GM12801 (cell line): ENCODE results near the gene SYCP2L.

ENCODE experiments used
- CTCF ChIP-seq: IDR thresholded peaks from one replicate; pipeline ENCODE4 v1.5.1; 2011; ENCODE audit warnings: control low read depth; ENCODE audit not compliant: insufficient read length; ENCODE audit errors: extremely low read depth

SYCP2L gene

DNA sequence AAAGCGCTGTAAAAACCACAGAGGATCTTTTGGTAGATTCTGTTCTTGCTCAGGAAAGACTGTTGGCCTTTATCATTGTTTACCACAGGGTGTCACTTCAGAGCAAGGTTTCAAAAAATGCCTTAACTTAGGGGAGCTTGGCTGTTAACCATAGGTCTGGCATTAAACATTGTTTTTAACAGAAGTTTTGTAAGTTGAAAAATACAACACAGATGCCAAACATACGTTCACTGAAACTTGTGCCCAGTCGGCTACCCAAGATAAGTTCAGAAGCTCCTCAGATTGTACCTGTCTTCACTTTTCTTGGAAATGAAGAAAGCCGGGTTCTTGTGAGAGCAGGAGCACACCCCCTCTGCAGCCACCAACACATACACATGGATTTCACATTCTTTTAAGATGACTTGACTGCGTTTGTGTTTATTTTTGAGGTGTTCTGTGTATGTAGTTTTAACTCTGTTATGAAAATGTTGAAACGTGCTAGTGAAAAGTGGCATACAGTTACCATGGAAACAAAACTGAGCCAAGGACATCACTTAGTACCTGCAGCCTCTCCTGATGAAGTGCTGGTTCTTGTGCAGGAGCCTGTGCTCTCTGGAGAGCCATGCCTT is 64.9 kb downstream of the SYCP2L start:
- no peak for TF ChIP-seq CTCF

- TF ChIP-seq CTCF = peak; percentile 68
Measured at GRCh38 chr6:10954590-10955010, 67.7 kb downstream of the SYCP2L start.

- TF ChIP-seq CTCF = no peak
Measured at GRCh38 chr6:10956776-10957175, 69.9 kb downstream of the SYCP2L start.

DNA sequence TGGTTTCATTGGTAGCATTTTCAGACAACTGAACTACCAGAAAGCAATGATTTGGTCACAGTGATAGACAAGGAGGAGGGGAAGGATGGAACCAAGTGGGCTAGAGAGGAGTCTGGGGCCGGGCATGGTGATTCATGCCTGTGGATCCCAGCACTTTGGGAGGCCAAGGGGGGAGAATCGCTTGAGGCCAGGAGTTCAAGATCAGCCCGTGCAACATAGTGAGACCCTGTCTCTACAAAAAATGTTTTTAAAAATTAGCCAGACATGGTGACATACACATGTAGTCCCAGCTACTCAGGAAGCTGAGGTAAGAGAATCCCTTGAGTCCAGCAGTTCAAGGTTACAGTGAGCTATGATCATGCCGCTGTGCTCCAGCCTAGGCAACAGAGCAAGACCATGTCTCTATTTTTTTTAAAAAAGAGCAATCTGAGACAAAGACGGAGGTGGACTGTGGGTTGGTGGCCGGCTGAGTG is 70.6 kb downstream of the SYCP2L start:
- no peak for TF ChIP-seq CTCF

DNA sequence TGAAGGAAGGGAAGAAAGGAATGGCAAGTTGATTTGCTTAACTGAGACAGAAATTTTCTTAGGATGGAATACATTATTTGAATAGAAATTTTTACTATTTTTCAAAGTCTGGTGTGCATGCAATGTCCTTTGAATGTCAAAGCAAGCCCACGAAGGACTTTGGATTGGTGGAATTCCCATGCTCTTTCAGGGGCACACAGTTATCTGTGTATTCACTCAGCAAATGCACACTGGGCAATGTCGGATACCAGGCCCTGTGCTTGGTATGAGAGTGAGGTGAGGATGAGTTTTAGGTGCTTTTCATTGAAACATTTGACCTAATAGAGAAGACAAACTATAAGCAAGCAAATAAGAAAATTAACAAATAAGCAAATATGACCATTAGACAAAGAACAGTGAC is 73.3 kb downstream of the SYCP2L start:
- no peak for TF ChIP-seq CTCF

GRCh38 chr6:10961837-10962236 is 75.0 kb downstream of the SYCP2L start:
- no peak for TF ChIP-seq CTCF

DNA sequence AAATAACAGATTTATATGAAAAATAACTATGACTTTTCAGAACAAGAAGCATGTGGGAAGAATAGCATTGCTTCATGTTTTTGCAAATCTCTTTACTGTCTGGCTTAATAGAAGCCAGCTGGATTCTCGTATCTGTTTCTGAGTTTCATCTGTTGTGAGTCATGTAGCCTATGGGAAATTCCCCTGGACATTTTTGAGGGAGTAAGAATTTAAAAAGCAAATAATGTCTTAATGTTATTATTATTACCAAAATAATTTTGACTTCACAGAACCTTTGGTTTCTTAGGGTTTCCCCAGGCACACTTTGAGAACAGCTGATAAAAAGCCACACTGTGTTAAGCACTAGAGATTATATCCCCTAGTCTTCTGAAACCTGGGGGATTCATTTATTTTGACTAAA is 75.8 kb downstream of the SYCP2L start:
- TF ChIP-seq CTCF = no peak

GRCh38 chr6:10963113-10963512 is 76.3 kb downstream of the SYCP2L start:
- no peak for TF ChIP-seq CTCF
